Diencephalon (tissue), 1 donor: ENCODE measurements around the gene TAF1D. TPM values are rescaled to one million over a fixed set of nuclear protein-coding genes. Genes with fewer than 3 reads are reported as not detected.

Experiments
- small RNA-seq: library from RNA; depleted of rRNA; stranded (forward); fragments of <200 nt; gene quantifications from one replicate; pipeline ENCODE3, GENCODE V24; 2014
- total RNA-seq: library from RNA; depleted of rRNA; stranded (reverse); fragments of >200 nt; gene quantifications from one replicate; pipeline ENCODE4 v1.2.3, GENCODE V29; 2014

The TAF1D gene
- total RNA-seq, result 121 TPM

GRCh38 chr11:93741094-93741881 is at the start of gene TAF1D, which contains the start of gene C11orf54:
Gene TAF1D (minus strand): TSS chr11:93741495. CDS start chr11:93739304, 2,191 bp downstream.
Gene C11orf54 (plus strand): TSS chr11:93741672. CDS start chr11:93747394, 5,722 bp downstream.

GRCh38 chr11:93784145-93784934 is 43.0 kb upstream of the TAF1D start, which contains the start of gene MED17:
Gene MED17 (plus strand): TSS chr11:93784282. CDS start chr11:93784514, 232 bp downstream.

Small RNA genes lying within 50 kb of the gene (small RNA-seq; reads per million reads assigned to genes)
- gene RF00019 (not detected), gene RF00493 (41.0 reads per million, percentile 96 among the genes with 10 or more reads in this experiment), gene SCARNA9 (not detected), gene SNORA1 (not detected), gene SNORA18 (not detected), gene SNORA25 (not detected), gene SNORA32 (not detected), gene SNORA40 (not detected), gene SNORA8 (not detected), gene SNORD5 (not detected), gene SNORD6 (468 reads per million, percentile 98 among the genes with 10 or more reads in this experiment)

Other genes with a start within 250 kb of the TAF1D start
- 8.1 TPM for gene SMCO4, start 198.1 kb downstream of the TAF1D start, total RNA-seq
- 31.4 TPM for gene CEP295, start 79.8 kb downstream of the TAF1D start, total RNA-seq
- gene C11orf54, start 177 bp upstream of the TAF1D start, total RNA-seq, result 41.1 TPM
- gene MED17, start 42.8 kb upstream of the TAF1D start, total RNA-seq, result 49.6 TPM
- 5.1 TPM for gene VSTM5, start 109.1 kb upstream of the TAF1D start, total RNA-seq